Fibroblast of lung (primary cell): ENCODE data around the gene UPF1. TPM values are rescaled to one million over a fixed set of nuclear protein-coding genes. Genes with fewer than 3 reads are reported as not detected.

Source experiments
- DNase-seq, 2 donors: peaks; one replicate each; pipeline versions ENCODE4 v3.0.0 to v3.0.0-alpha.2; 2010; ENCODE audit warnings: low read depth in 2 of 2
- H2AFZ ChIP-seq: 2 replicates; pipeline ENCODE4 v1.5.1; 2012; ENCODE audit warnings: low read length, control low read depth, inconsistent platforms
- H3K27ac ChIP-seq: 2 replicates; pipeline ENCODE4 v1.5.1; 2011; ENCODE audit warnings: low read length, control low read depth; ENCODE audit not compliant: insufficient read depth
- H3K27me3 ChIP-seq: 2 replicates; pipeline ENCODE4 v1.5.1; 2011; ENCODE audit warnings: mild to moderate bottlenecking, low read length; ENCODE audit not compliant: control insufficient read depth, insufficient read depth
- H3K36me3 ChIP-seq: 2 replicates; pipeline ENCODE4 v1.5.1; 2011; ENCODE audit warnings: low read length; ENCODE audit not compliant: control insufficient read depth, insufficient read depth
- H3K4me1 ChIP-seq: 2 replicates; pipeline ENCODE4 v1.5.1; 2011; ENCODE audit warnings: low read length; ENCODE audit not compliant: control insufficient read depth, insufficient read depth; ENCODE audit errors: extremely low read depth
- H3K4me2 ChIP-seq: 2 replicates; pipeline ENCODE4 v1.5.1; 2011; ENCODE audit warnings: low read length, control low read depth; ENCODE audit not compliant: insufficient read depth; ENCODE audit errors: extremely low read depth
- H3K4me3 ChIP-seq, 4 experiments: fragments of 200-600 bp in 1 of 4; sonication (generic) in 1 of 4; replicated peaks in 1 of 4; 2 replicates each; pipeline ENCODE4 v1.5.1; 2011 to 2016; ENCODE audit warnings: low read length in 4 of 4, low read depth in 3 of 4, mild to moderate bottlenecking in 3 of 4, control low read depth in 2 of 4, inconsistent platforms in 1 of 4, mixed read lengths in 1 of 4; ENCODE audit not compliant: insufficient read depth in 1 of 4; ENCODE audit errors: control extremely low read depth in 1 of 4
- H3K79me2 ChIP-seq: 2 replicates; pipeline ENCODE4 v1.5.1; 2012; ENCODE audit warnings: mild to moderate bottlenecking, low read length, inconsistent platforms; ENCODE audit not compliant: control insufficient read depth, insufficient read depth
- H3K9ac ChIP-seq: 2 replicates; pipeline ENCODE4 v1.5.1; 2011; ENCODE audit warnings: mild to moderate bottlenecking, low read length, control low read depth; ENCODE audit not compliant: insufficient read depth
- H3K9me3 ChIP-seq: 2 replicates; pipeline ENCODE4 v1.5.1; 2012; ENCODE audit warnings: low read depth, low read length; ENCODE audit not compliant: control insufficient read depth, insufficient read depth
- H4K20me1 ChIP-seq: 2 replicates; pipeline ENCODE4 v1.5.1; 2011; ENCODE audit warnings: low read length; ENCODE audit not compliant: control insufficient read depth, insufficient read depth; ENCODE audit errors: extremely low read depth
- CTCF ChIP-seq, 2 donors: IDR thresholded peaks in 1 of 2; conservative IDR thresholded peaks in 1 of 2; 1 replicate in 1 of 2; 2 replicates in 1 of 2; pipeline ENCODE4 v1.5.1; 2011 to 2012; ENCODE audit warnings: low read length in 2 of 2, control low read depth in 1 of 2, inconsistent platforms in 1 of 2, low read depth in 1 of 2, mild to moderate bottlenecking in 1 of 2
- EZH2 ChIP-seq: IDR thresholded peaks from 2 replicates; pipeline ENCODE4 v1.5.1; 2012; ENCODE audit warnings: low read length, control low read depth, mild to moderate bottlenecking; ENCODE audit errors: missing control alignments
- polyA plus RNA-seq, 2 donors: library from polyadenylated mRNA; depleted of rRNA in 1 of 2; stranded (reverse) in 1 of 2; unstranded in 1 of 2; fragments of >200 nt; gene quantifications; 2 replicates each; pipeline ENCODE4 v1.2.1, GENCODE V29; 2011 to 2012; ENCODE audit warnings: missing spikeins in 1 of 2
- total RNA-seq: library from RNA; depleted of rRNA; stranded (reverse); fragments of >200 nt; gene quantifications from 2 replicates; pipeline ENCODE4 v1.2.1, GENCODE V29; 2014

The UPF1 gene
- total and polyA plus RNA-seq, 2 donors (not counting 1 experiment from before 2014, with no cell fraction given) = 20.5 to 57.1 TPM

GRCh38 chr19:18852648-18853047 is 20.9 kb downstream of the UPF1 start:
- TF ChIP-seq CTCF (conservative IDR thresholded peaks at IDR 0.05 in 1 of 2, IDR thresholded peaks at IDR 0.05 in 1 of 2; ENCODE audit: low read depth in 1 of 2, low read length in 2 of 2) (no peak), EZH2 (no peak)
- Histone ChIP-seq H3K9me3 (no peaks in the 10 kb centered on the region), H3K79me2 (peaks cover 24% of the 10 kb centered on the region), H3K27me3 (no peaks in the 10 kb centered on the region), H3K4me3 (no peak overlapping the region), H4K20me1 (no peaks in the 10 kb centered on the region), H3K4me2 (no peak overlapping the region), H3K4me1 (peaks cover 25% of the 10 kb centered on the region), H3K27ac (no peak overlapping the region), H3K36me3 (peaks cover 52% of the 10 kb centered on the region), H2AFZ (no peak overlapping the region), H3K9ac (no peak overlapping the region)
- no peak for DNase-seq

- Histone ChIP-seq H3K27me3 (no peaks in the 10 kb centered on the region), H3K36me3 (peaks cover 56% of the 10 kb centered on the region), H3K79me2 (peaks cover 24% of the 10 kb centered on the region), H3K9me3 (no peaks in the 10 kb centered on the region), H3K4me3 (no peak overlapping the region), H2AFZ (no peak overlapping the region), H4K20me1 (no peaks in the 10 kb centered on the region), H3K27ac (no peak overlapping the region), H3K4me2 (no peak overlapping the region), H3K9ac (no peak overlapping the region), H3K4me1 (peaks cover 13% of the 10 kb centered on the region)
- DNase-seq = no peak
- TF ChIP-seq CTCF (conservative IDR thresholded peaks at IDR 0.05 in 1 of 2, IDR thresholded peaks at IDR 0.05 in 1 of 2; ENCODE audit: low read depth in 1 of 2, low read length in 2 of 2) = no peak
- TF ChIP-seq EZH2 = no peak
Observed at GRCh38 chr19:18853755-18854427, 22.1 kb downstream of the UPF1 start.

- H3K27ac ChIP-seq = no peak overlapping the region
- peaks cover 63% of the 10 kb centered on the region for H3K36me3 ChIP-seq
- no peaks in the 10 kb centered on the region for H3K9me3 ChIP-seq
- H3K9ac ChIP-seq = no peak overlapping the region
- H2AFZ ChIP-seq = no peak overlapping the region
- H3K4me1 ChIP-seq = peaks cover 2% of the 10 kb centered on the region
- H3K79me2 ChIP-seq = peaks cover 20% of the 10 kb centered on the region
- no peaks in the 10 kb centered on the region for H3K27me3 ChIP-seq
- H4K20me1 ChIP-seq = no peaks in the 10 kb centered on the region
- no peak for DNase-seq
- TF ChIP-seq EZH2 (no peak), CTCF (conservative IDR thresholded peaks at IDR 0.05 in 1 of 2, IDR thresholded peaks at IDR 0.05 in 1 of 2; ENCODE audit: low read depth in 1 of 2, low read length in 2 of 2) (no peak)
- H3K4me2 ChIP-seq = no peak overlapping the region
- no peak overlapping the region for H3K4me3 ChIP-seq
Observed at GRCh38 chr19:18854982-18855381, 23.2 kb downstream of the UPF1 start.
